ENCODE data around the gene ANO9.

The ANO9 gene

GRCh38 chr11:383431-383830, 58.4 kb downstream of the ANO9 start:
- TF ChIP-seq CTCF (IDR thresholded peaks at IDR 0.05; ENCODE audit: low read depth, low read length, missing control alignments), result no peak
- no peak overlapping the region for H3K4me3 ChIP-seq (ENCODE audit: low read depth, low read length)
- no peak for DNase-seq (ENCODE audit: low read depth)

- no peak overlapping the region for H3K4me3 ChIP-seq (ENCODE audit: low read depth, low read length)
- DNase-seq (ENCODE audit: low read depth), result no peak
- TF ChIP-seq CTCF (IDR thresholded peaks at IDR 0.05; ENCODE audit: low read depth, low read length, missing control alignments), result no peak
Observed at GRCh38 chr11:382081-382629, 59.7 kb downstream of the ANO9 start.

- no peak for TF ChIP-seq CTCF (IDR thresholded peaks at IDR 0.05; ENCODE audit: low read depth, low read length, missing control alignments)
- no peak for DNase-seq (ENCODE audit: low read depth)
- H3K4me3 ChIP-seq (ENCODE audit: low read depth, low read length), result no peak overlapping the region
Observed at GRCh38 chr11:381501-382072, 60.2 kb downstream of the ANO9 start.

GRCh38 chr11:380996-381395, 60.8 kb downstream of the ANO9 start:
- H3K4me3 ChIP-seq (ENCODE audit: low read depth, low read length), result no peak overlapping the region
- TF ChIP-seq CTCF (IDR thresholded peaks at IDR 0.05; ENCODE audit: low read depth, low read length, missing control alignments), result no peak
- no peak for DNase-seq (ENCODE audit: low read depth)

GRCh38 chr11:380491-380890, 61.3 kb downstream of the ANO9 start:
- H3K4me3 ChIP-seq (ENCODE audit: low read depth, low read length), result no peak overlapping the region
- DNase-seq (ENCODE audit: low read depth), result no peak
- no peak for TF ChIP-seq CTCF (IDR thresholded peaks at IDR 0.05; ENCODE audit: low read depth, low read length, missing control alignments)

- DNase-seq (ENCODE audit: low read depth), result no peak
- TF ChIP-seq CTCF (IDR thresholded peaks at IDR 0.05; ENCODE audit: low read depth, low read length, missing control alignments), result no peak
- H3K4me3 ChIP-seq (ENCODE audit: low read depth, low read length), result no peak overlapping the region
Observed at GRCh38 chr11:380095-380480, 61.7 kb downstream of the ANO9 start.
